Adrenal gland (tissue), 5 donors: ENCODE measurements around the gene SLC22A5.

Source experiments
- POLR2A ChIP-seq, 2 donors: fragments of 450-650 bp; IDR thresholded peaks; one replicate each; pipeline ENCODE4 v1.6.1; 2017; ENCODE audit warnings: antibody characterized with exemption in 2 of 2, mild to moderate bottlenecking in 2 of 2, moderate library complexity in 1 of 2
- TF ChIP-seq, protein P1 (sequence below), 6 experiments: fragments of 450-650 bp in 4 of 6; fragments of 200-600 bp in 2 of 6; sonication (generic) in 1 of 6; IDR thresholded peaks; 1 replicate in 5 of 6; 2 replicates in 1 of 6; pipeline versions ENCODE4 v1.5.1 to v1.8.0; 2016 to 2021; ENCODE audit warnings: antibody characterized with exemption in 6 of 6, mild to moderate bottlenecking in 2 of 6, moderate library complexity in 1 of 6
- donor health status: DM: no; HTN: no; CAD: no.

DNA sequence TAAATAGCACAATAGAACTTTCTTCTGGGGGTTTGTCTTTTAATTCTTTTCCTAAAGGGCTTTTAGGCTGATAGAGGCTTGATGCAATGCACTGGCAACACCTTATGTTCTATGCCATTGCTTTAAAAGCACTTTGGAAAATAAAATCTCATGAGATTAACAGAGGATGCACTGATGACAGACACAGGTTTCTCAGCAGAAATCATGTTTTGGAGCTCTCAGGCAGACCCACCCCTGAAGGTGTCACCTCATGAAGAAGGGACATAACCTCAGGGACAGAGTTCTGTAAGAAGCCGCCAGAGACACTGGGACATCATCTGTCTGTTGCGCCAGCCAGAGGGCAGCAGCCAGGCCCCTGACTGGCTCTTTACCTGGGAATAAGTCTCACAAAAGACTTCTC lies 27.7 kb downstream of the SLC22A5 start:
- TF ChIP-seq, protein P1, sequence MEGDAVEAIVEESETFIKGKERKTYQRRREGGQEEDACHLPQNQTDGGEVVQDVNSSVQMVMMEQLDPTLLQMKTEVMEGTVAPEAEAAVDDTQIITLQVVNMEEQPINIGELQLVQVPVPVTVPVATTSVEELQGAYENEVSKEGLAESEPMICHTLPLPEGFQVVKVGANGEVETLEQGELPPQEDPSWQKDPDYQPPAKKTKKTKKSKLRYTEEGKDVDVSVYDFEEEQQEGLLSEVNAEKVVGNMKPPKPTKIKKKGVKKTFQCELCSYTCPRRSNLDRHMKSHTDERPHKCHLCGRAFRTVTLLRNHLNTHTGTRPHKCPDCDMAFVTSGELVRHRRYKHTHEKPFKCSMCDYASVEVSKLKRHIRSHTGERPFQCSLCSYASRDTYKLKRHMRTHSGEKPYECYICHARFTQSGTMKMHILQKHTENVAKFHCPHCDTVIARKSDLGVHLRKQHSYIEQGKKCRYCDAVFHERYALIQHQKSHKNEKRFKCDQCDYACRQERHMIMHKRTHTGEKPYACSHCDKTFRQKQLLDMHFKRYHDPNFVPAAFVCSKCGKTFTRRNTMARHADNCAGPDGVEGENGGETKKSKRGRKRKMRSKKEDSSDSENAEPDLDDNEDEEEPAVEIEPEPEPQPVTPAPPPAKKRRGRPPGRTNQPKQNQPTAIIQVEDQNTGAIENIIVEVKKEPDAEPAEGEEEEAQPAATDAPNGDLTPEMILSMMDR (IDR thresholded peaks at IDR 0.05) = no peak
- TF ChIP-seq POLR2A (IDR thresholded peaks at IDR 0.05) = no peak
